ENCODE results near the gene NSG2.

The NSG2 gene

DNA sequence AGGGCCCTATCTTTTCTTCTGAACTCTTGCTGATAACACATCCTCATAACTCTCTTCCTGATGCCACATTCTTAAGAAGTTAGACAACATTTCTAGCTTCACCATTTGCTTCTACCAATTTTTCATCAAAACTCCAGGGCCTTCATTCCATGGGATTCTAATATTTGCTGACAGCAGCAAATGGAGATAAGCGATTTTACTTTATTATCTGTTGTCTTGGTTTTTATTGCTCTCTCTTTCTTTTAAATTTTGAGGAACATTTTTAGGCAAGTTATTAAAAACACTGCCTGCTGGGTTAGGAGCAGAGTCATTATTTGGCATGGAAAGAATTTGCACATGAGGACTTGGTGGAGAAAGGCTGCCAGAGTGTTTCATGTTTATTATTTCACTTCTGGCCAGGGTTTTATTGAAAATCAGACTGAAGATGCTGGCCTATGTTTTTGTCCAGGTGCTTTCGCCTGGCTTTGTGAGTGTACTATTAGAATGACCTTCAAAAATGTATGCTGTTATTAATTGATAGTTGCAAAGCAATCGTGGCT, 27.7 kb downstream of the NSG2 start:
- H3K9me3 Mint-ChIP-seq: no peaks in the 10 kb centered on the region
- no peak overlapping the region for H3K27ac Mint-ChIP-seq
- ATAC-seq (replicated peaks): no peak
- no peak overlapping the region for H3K4me3 Mint-ChIP-seq
- peaks cover under 1 to 13% of the 10 kb centered on the region in 2 donors for H3K27me3 Mint-ChIP-seq
- DNase-seq: no peak
- H3K4me1 Mint-ChIP-seq (ENCODE audit: low read depth in 2 of 2): no peaks in the 10 kb centered on the region
- peaks cover 6% of the 10 kb centered on the region for H3K36me3 Mint-ChIP-seq (ENCODE audit: insufficient read depth)

DNA sequence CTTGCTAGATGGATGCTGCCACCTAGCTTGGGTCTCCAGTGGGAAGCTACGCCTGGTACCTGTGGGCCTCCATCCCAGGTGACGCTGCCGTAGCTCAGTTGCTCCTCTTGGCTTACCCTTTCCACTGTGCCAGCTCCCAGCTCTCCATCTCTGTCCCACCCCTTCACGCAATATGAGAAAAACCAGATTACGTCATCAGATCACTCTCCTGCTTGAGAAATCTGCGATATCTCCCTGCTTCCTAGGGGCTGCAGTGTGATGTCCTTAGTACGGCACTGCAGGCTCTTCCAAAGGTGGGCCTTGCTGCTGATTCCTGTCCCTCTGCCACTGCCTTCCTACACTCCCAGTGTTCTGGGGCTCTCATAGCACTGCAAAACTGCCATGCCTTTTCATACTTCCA, 28.9 kb downstream of the NSG2 start:
- H3K27me3 Mint-ChIP-seq: peaks cover 0 to 2% of the 10 kb centered on the region in 2 donors
- H3K4me3 Mint-ChIP-seq: no peak overlapping the region
- no peak overlapping the region for H3K27ac Mint-ChIP-seq
- H3K4me1 Mint-ChIP-seq (ENCODE audit: low read depth in 2 of 2): no peaks in the 10 kb centered on the region
- DNase-seq: no peak
- ATAC-seq (replicated peaks): no peak
- no peaks in the 10 kb centered on the region for H3K9me3 Mint-ChIP-seq
- H3K36me3 Mint-ChIP-seq (ENCODE audit: insufficient read depth): peaks cover 6% of the 10 kb centered on the region

DNA sequence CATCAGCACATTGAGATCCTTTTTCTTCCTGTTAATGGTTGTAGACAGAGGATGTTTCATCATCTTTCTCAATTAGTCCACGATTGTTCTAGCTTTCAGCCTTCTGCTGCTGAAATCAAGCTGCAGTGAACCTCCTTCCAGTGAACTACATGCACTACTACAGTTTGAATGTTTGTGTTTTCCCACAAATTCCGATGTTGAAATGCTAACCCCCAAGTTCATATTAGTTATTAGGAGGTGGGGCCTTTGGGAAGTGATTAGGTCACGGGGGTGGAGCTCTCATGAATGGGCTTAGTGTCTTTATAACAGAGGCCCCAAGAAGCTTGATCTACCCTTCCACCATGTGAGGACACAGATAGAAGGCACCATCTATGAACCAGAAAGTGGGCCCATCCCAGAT, 32.9 kb downstream of the NSG2 start:
- no peak overlapping the region for H3K4me3 Mint-ChIP-seq
- peaks cover 3% of the 10 kb centered on the region for H3K36me3 Mint-ChIP-seq (ENCODE audit: insufficient read depth)
- H3K4me1 Mint-ChIP-seq (ENCODE audit: low read depth in 2 of 2): no peaks in the 10 kb centered on the region
- H3K9me3 Mint-ChIP-seq: no peaks in the 10 kb centered on the region
- H3K27ac Mint-ChIP-seq: no peak overlapping the region
- DNase-seq (no peak), ATAC-seq (replicated peaks) (no peak)
- H3K27me3 Mint-ChIP-seq: peaks cover 7 to 11% of the 10 kb centered on the region in 2 donors

DNA sequence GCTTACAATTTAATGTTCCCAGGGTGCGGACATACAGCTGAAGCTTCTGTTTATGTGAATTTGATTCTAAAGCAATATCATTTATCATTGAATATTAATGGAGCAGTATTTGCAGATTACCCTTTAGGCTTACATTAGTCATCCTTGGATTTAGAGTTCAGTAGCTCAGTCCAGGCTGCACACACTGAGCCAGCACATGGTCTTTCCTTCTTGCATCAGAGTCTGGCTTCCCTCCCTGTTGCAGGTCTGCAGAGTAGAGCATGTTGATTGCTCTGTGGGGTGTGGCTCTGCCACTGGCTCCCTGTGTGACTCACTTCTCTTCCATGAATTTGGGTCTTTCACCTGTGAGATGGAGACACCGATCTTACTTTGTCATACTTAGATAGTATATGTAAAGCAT, 36.8 kb downstream of the NSG2 start:
- DNase-seq (no peak), ATAC-seq (replicated peaks) (no peak)
- no peaks in the 10 kb centered on the region for H3K9me3 Mint-ChIP-seq
- peaks cover 11 to 24% of the 10 kb centered on the region in 2 donors for H3K27me3 Mint-ChIP-seq
- no peaks in the 10 kb centered on the region for H3K4me1 Mint-ChIP-seq (ENCODE audit: low read depth in 2 of 2)
- no peak overlapping the region for H3K4me3 Mint-ChIP-seq
- no peaks in the 10 kb centered on the region for H3K36me3 Mint-ChIP-seq (ENCODE audit: insufficient read depth)
- H3K27ac Mint-ChIP-seq: no peak overlapping the region

DNA sequence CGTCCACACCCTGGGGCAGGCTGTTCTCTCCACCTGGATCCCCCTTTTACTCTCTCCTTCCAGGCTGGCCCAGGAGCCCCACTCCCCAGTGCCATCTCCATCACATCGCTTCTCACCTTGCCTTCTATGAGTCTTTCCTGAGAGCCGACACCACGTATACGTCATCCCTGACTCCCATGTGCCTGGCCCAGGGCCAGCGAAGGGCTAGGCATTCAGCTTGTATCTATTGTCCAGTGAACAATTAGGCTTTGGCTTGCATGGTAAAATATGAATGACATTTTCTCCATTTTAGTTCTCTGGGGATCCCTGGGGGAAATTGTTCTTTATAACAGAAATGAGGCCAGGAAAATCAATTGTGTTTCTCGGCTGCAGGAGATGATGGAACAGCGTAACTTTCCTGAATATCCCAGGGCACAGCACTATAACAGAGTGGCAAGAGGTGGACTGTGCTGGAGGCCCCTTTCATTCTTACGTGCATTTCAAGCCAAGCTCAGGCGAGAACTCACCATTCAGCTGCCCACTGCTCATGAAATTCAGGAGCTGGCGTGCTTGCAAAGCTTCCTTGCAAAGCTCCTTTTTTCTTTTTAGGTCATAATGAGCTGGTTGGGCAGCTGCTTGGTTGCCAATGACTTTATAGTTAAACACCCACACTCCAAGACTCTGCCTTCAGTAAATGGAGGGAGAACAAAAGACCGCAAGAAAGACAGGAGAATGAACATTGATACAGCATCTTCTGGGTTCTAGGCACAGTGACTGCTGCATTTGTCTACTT, 37.7 kb downstream of the NSG2 start:
- ATAC-seq (replicated peaks) (no peak), DNase-seq (no peak)
- H3K4me3 Mint-ChIP-seq: no peak overlapping the region
- no peaks in the 10 kb centered on the region for H3K36me3 Mint-ChIP-seq (ENCODE audit: insufficient read depth)
- H3K27me3 Mint-ChIP-seq: peaks cover 11 to 25% of the 10 kb centered on the region in 2 donors
- H3K27ac Mint-ChIP-seq: no peak overlapping the region
- no peaks in the 10 kb centered on the region for H3K4me1 Mint-ChIP-seq (ENCODE audit: low read depth in 2 of 2)
- H3K9me3 Mint-ChIP-seq: no peaks in the 10 kb centered on the region

DNA sequence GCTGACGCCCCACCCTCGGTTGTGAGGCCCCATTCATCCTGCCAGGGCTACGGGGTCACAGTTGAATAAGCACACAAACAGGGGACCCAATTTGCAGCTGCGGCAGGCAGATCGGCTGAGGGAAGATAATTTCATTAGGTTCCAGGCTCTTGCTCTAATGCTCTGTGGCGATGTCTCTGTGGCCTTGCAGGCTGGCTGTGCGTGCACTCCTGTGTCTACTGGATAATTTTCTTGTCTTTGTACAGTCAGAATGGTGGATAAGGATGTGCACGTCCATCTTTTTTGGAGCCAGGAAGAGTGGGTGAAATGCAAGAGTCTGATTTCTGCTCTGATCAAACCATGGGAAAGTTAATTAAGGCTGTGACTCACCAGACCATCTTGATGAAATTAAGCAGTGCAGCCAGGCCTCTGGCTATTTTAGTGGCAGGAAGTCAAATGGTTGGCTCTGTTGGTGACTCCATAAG, 39.2 kb downstream of the NSG2 start:
- no peak for ATAC-seq (replicated peaks)
- peaks cover 11 to 40% of the 10 kb centered on the region in 2 donors for H3K27me3 Mint-ChIP-seq
- no peak overlapping the region for H3K27ac Mint-ChIP-seq
- H3K9me3 Mint-ChIP-seq: no peaks in the 10 kb centered on the region
- no peaks in the 10 kb centered on the region for H3K36me3 Mint-ChIP-seq (ENCODE audit: insufficient read depth)
- no peak overlapping the region for H3K4me3 Mint-ChIP-seq
- no peak for DNase-seq
- no peaks in the 10 kb centered on the region for H3K4me1 Mint-ChIP-seq (ENCODE audit: low read depth in 2 of 2)

DNA sequence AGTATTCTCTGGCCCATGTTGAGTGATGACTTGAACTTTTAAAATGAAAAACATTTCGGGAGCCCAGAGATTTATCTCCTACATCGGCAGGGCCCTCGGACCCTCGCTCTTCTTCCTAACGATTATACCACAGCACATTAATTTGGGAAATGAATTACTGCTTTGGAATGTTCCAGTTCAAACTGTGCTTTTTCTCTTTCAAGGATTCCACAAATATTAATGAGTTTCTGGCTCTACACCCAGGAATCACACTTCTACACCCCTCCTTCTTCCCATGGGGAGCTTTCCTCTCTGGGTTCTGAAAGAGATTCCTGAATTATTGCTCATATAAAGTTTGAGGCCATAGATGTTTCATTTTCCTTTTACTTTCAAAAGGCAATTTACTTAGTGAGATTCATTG, 41.2 kb downstream of the NSG2 start:
- Mint-ChIP-seq H3K36me3 (ENCODE audit: insufficient read depth) (no peaks in the 10 kb centered on the region), H3K4me1 (ENCODE audit: low read depth in 2 of 2) (no peaks in the 10 kb centered on the region), H3K9me3 (no peaks in the 10 kb centered on the region), H3K4me3 (no peak overlapping the region), H3K27me3 (peaks cover 16 to 57% of the 10 kb centered on the region in 2 donors), H3K27ac (no peak overlapping the region)
- ATAC-seq (replicated peaks) (no peak), DNase-seq (no peak)

DNA sequence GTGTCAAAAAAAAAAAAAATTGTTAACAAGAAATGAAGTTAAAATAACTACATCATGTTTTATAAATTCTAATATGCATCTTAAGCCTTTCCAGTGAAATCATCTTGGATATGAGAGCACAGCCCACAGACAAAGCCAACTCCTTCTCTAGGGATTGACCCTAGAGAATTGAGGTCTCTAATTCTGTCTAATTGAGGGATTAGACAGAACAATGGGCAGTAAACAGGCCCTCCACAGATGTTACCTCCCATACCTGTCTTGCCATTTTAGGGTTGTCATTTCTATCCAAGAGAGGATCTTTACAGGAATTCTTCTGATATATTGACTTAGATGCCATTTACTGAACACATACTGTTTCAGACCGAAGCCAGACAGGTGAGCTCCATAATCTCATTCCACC, 42.3 kb downstream of the NSG2 start:
- Mint-ChIP-seq H3K36me3 (ENCODE audit: insufficient read depth) (no peaks in the 10 kb centered on the region), H3K27ac (no peak overlapping the region), H3K4me1 (ENCODE audit: low read depth in 2 of 2) (no peaks in the 10 kb centered on the region), H3K9me3 (no peaks in the 10 kb centered on the region), H3K4me3 (no peak overlapping the region), H3K27me3 (peaks cover 15 to 52% of the 10 kb centered on the region in 2 donors)
- ATAC-seq (replicated peaks) (no peak), DNase-seq (no peak)

DNA sequence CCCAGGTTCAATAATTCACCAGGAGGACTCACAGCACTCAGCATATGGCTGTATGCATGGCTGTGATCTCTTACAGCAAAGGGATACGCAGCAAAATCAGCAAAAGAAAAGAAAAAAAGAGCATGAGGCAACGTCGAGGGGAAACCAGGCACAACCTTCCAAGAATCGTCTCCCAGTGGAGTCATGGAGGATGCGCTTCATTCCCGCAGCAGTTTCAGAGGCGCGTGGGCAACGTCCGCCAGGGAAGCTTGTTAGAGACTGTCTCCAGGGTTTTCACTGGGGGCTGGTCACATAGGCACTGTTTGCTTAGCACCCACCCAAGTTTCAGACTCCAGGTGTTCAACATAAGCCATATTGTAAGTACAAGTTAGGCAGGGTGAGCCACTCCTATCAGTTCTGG, 44.6 kb downstream of the NSG2 start:
- Mint-ChIP-seq H3K9me3 (no peaks in the 10 kb centered on the region), H3K27me3 (peaks cover 6 to 43% of the 10 kb centered on the region in 2 donors)

DNA sequence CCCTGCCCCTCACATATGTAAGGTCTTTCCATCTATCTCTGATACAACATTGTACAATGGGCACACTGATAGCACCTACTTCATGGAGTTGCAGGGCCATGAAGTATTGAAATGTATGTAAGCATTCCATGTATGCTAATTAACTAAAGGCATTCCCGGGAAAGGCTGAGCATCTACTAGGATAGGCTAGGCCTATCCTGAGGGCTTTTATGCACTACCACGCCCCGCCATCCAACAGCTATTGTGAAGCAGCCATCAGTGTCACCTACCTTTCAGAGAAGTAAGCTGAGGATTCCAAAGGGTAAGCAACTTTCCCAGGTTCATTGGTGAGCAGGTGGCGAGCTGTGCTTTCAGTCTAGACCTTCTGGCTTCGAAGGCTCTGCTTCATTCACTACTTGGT, 47.6 kb downstream of the NSG2 start:
- H3K4me3 Mint-ChIP-seq: no peak overlapping the region
- no peaks in the 10 kb centered on the region for H3K9me3 Mint-ChIP-seq
- DNase-seq (no peak), ATAC-seq (replicated peaks) (no peak)
- peaks cover 6 to 33% of the 10 kb centered on the region in 2 donors for H3K27me3 Mint-ChIP-seq
- no peaks in the 10 kb centered on the region for H3K36me3 Mint-ChIP-seq (ENCODE audit: insufficient read depth)
- H3K4me1 Mint-ChIP-seq (ENCODE audit: low read depth in 2 of 2): no peaks in the 10 kb centered on the region
- H3K27ac Mint-ChIP-seq: no peak overlapping the region

More for the DNA sequence above, 44.6 kb downstream of the NSG2 start:
- H3K4me3 Mint-ChIP-seq: no peak overlapping the region
- no peak overlapping the region for H3K27ac Mint-ChIP-seq
- DNase-seq (no peak), ATAC-seq (replicated peaks) (no peak)
- no peaks in the 10 kb centered on the region for H3K4me1 Mint-ChIP-seq (ENCODE audit: low read depth in 2 of 2)
- H3K36me3 Mint-ChIP-seq (ENCODE audit: insufficient read depth): no peaks in the 10 kb centered on the region

DNA sequence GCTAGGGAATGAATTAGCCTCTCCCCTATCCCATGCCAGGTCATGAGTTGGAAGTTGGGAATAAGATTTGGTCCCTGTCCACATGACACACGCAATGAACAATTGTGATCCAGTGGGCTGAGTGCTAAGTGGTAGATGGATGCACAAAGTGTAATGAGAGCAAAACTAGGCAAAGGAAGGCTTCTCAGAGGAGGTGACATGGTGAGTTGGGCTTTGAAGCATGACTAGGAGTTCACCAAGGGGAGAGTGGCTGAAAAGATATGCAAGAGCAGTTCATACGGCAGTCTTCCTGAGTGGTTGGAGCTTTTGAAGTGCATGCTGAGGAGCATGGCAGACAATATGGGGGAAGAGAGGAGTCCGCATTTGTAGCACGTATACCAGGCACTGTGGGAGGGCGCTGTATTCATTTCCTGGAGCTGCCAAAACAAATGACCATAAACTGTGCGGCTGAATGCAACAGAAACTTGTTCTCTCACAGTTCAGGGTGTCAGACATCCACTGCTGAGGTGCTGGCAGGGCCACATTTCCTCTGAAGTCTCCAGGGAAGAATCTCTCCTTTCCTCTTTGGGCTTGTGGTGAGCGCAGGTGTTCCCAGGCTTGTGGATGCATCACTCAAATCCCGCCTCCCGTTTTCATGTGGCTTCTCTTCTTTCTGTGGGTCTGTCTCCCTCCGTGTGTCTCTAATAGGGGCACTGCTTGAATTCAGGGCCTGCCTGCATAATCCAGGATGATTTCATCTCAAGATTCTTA, 49.5 kb downstream of the NSG2 start:
- no peaks in the 10 kb centered on the region for H3K36me3 Mint-ChIP-seq (ENCODE audit: insufficient read depth)

DNA sequence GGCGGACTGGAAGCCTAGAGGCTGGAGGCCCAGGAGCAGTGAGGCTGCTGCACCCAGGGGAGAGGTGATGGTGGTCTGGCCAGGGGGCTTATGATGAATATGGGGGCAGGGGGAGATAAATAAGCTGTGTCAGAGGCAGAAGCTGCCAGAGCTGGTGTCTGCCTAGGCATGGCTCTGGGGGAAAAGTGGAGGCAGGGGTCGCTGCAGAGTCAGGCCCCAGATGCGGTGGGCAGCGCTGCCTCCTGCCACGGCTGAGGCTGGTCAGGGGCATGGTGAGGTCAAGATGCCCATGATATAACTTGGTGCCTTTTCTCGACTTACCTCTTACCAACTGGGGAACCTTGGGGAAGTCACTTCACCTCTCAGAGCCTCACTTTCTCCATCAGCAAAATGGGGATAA, 51.1 kb downstream of the NSG2 start:
- Mint-ChIP-seq H3K4me3 (no peak overlapping the region), H3K4me1 (ENCODE audit: low read depth in 2 of 2) (no peaks in the 10 kb centered on the region), H3K36me3 (ENCODE audit: insufficient read depth) (no peaks in the 10 kb centered on the region), H3K27ac (no peak overlapping the region), H3K9me3 (no peaks in the 10 kb centered on the region), H3K27me3 (no peaks in the 10 kb centered on the region)
- no peak for ATAC-seq (replicated peaks)
- no peak for DNase-seq

More for the DNA sequence above, 49.5 kb downstream of the NSG2 start:
- H3K4me3 Mint-ChIP-seq: no peak overlapping the region
- H3K27me3 Mint-ChIP-seq: peaks cover 6 to 14% of the 10 kb centered on the region in 2 donors
- H3K27ac Mint-ChIP-seq: no peak overlapping the region
- DNase-seq: no peak
- H3K4me1 Mint-ChIP-seq (ENCODE audit: low read depth in 2 of 2): no peaks in the 10 kb centered on the region
- no peak for ATAC-seq (replicated peaks)
- no peaks in the 10 kb centered on the region for H3K9me3 Mint-ChIP-seq

DNA sequence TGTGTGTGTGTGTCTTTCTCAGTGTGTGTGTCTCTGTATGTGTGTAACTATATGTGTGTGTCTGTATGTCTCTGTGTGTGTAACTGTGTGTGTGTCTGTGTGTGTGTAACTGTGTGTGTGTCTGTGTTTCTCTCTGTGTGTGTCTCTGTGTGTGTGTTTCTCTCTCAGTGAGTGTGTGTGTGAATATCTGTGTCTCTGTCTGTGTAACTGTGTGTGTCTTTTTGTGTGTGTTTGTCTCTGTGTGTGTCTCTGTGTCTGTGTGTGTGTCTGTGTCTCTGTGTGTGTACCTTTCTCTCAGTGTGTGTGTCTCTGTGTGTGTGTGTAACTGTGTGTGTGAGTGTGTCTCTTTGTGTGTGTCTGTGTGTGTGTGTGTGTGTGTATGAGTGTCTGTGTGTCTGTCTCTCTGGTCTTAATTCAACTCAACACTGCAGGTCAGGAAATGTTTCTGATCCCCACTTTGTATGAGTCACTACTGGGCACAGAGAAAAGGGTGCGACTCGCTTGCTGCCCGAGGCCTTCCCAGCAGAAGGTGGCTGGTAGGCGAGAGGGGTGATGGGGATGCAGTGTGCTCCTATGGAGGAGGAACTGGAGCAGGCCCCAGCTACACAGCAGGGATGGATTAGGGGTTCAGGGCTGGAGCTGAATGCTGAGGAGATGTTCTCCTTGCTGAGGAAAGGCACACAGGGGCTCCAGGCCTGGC, 52.1 kb downstream of the NSG2 start:
- Mint-ChIP-seq H3K9me3 (no peaks in the 10 kb centered on the region), H3K4me1 (ENCODE audit: low read depth in 2 of 2) (no peaks in the 10 kb centered on the region)

More for the DNA sequence above, 52.1 kb downstream of the NSG2 start:
- no peak for ATAC-seq (replicated peaks)
- Mint-ChIP-seq H3K36me3 (ENCODE audit: insufficient read depth) (no peaks in the 10 kb centered on the region), H3K27ac (no peak overlapping the region), H3K27me3 (no peaks in the 10 kb centered on the region), H3K4me3 (no peak overlapping the region)
- DNase-seq: no peak
